IMR-90 (cell line): ENCODE measurements around the gene ZNF786. TPM values are rescaled to one million over a fixed set of nuclear protein-coding genes. Genes with fewer than 3 reads are reported as not detected.

Experiments
- ATAC-seq: fragments of 200-7000 bp; cut with Tn5 transposase; 2 replicates; pipeline ENCODE4 v1.9.1; 2020; ENCODE audit warnings: low read depth, mild to moderate bottlenecking, moderate library complexity
- BruUV-seq: library from RNA; stranded (reverse); fragments of 400-500 nt; replicated peaks from 2 replicates; lab custom pipeline; 2021; lab: Mats Ljungman, UMichigan
- CTCF ChIA-PET: fragments of 300-600 bp; formaldehyde crosslinking; extraction: SDS; loops from one replicate; lab custom pipeline; 2021; ENCODE audit warnings: antibody characterized with exemption; lab: Yijun Ruan, JAX
- POLR2A ChIA-PET: fragments of 300-600 bp; sonication (Branson Sonifier 250); formaldehyde crosslinking; loops from one replicate; lab custom pipeline; 2022; ENCODE audit warnings: antibody characterized with exemption; ENCODE audit not compliant: unreplicated experiment; lab: Charles Lee
- DNase-seq: peaks from one replicate; pipeline ENCODE4 v3.0.0; 2013
- H2AFZ ChIP-seq: replicated peaks from 2 replicates; pipeline ENCODE3; 2013; ENCODE audit warnings: low read length, mild to moderate bottlenecking; ENCODE audit not compliant: poor library complexity
- H2AK5ac ChIP-seq: 2 replicates; pipeline ENCODE4 v1.6.1; 2013; ENCODE audit warnings: low read depth, low read length, inconsistent platforms
- H2AK9ac ChIP-seq: replicated peaks from 2 replicates; pipeline ENCODE3; 2013; ENCODE audit warnings: mild to moderate bottlenecking, low read depth, low read length, moderate library complexity; ENCODE audit not compliant: poor library complexity
- H2BK120ac ChIP-seq: 2 replicates; pipeline ENCODE4 v1.6.1; 2013; ENCODE audit warnings: low read depth, low read length, inconsistent platforms
- H2BK15ac ChIP-seq: 3 replicates; pipeline ENCODE4 v1.6.1; 2013; ENCODE audit warnings: low read depth, low read length, inconsistent platforms
- H2BK20ac ChIP-seq: 2 replicates; pipeline ENCODE4 v1.6.1; 2013; ENCODE audit warnings: low read depth, mild to moderate bottlenecking, inconsistent platforms, low read length, moderate library complexity
- H2BK5ac ChIP-seq: 2 replicates; pipeline ENCODE4 v1.6.1; 2013; ENCODE audit warnings: mild to moderate bottlenecking, low read depth, low read length, inconsistent platforms; ENCODE audit not compliant: poor library complexity, severe bottlenecking
- H3K14ac ChIP-seq: replicated peaks from 2 replicates; pipeline ENCODE4 v1.6.1; 2013; ENCODE audit warnings: low read depth, low read length, inconsistent platforms
- H3K18ac ChIP-seq: 2 replicates; pipeline ENCODE4 v1.6.1; 2013; ENCODE audit warnings: low read depth, low read length, control low read depth
- H3K23ac ChIP-seq: 2 replicates; pipeline ENCODE4 v1.6.1; 2013; ENCODE audit warnings: low read depth, low read length, inconsistent platforms
- H3K27ac ChIP-seq: 2 replicates; pipeline ENCODE4 v1.5.1; 2013; ENCODE audit warnings: mild to moderate bottlenecking, control low read depth, low read length; ENCODE audit not compliant: insufficient read depth
- H3K27me3 ChIP-seq: 2 replicates; pipeline ENCODE4 v1.6.1; 2013; ENCODE audit warnings: low read length; ENCODE audit not compliant: control insufficient read depth, insufficient read depth
- H3K36me3 ChIP-seq: 2 replicates; pipeline ENCODE4 v1.6.1; 2013; ENCODE audit warnings: low read length, mixed read lengths; ENCODE audit not compliant: control insufficient read depth, insufficient read depth
- H3K4ac ChIP-seq: 2 replicates; pipeline ENCODE4 v1.6.1; 2013; ENCODE audit warnings: low read depth, low read length, inconsistent platforms
- H3K4me1 ChIP-seq: 2 replicates; pipeline ENCODE4 v1.6.1; 2013; ENCODE audit warnings: low read length, mixed read lengths; ENCODE audit not compliant: control insufficient read depth, insufficient read depth
- H3K4me2 ChIP-seq: 2 replicates; pipeline ENCODE4 v1.6.1; 2013; ENCODE audit warnings: low read depth, mild to moderate bottlenecking, control low read depth, low read length, moderate library complexity
- H3K4me3 ChIP-seq: 2 replicates; pipeline ENCODE4 v1.5.1; 2013; ENCODE audit warnings: low read depth, mild to moderate bottlenecking, control low read depth, low read length, moderate library complexity; ENCODE audit not compliant: insufficient read depth
- H3K56ac ChIP-seq: 2 replicates; pipeline ENCODE4 v1.6.1; 2013; ENCODE audit warnings: low read length, inconsistent platforms; ENCODE audit not compliant: insufficient read depth; ENCODE audit errors: extremely low read depth
- H3K79me1 ChIP-seq, 2 experiments: 2 replicates each; pipeline ENCODE4 v1.6.1; 2013; ENCODE audit warnings: low read length in 2 of 2, inconsistent platforms in 1 of 2, low read depth in 1 of 2
- H3K9ac ChIP-seq: 2 replicates; pipeline ENCODE4 v1.6.1; 2013; ENCODE audit warnings: low read depth, low read length, control low read depth
- H3K9me1 ChIP-seq: 2 replicates; pipeline ENCODE4 v1.6.1; 2013; ENCODE audit warnings: low read length, inconsistent platforms; ENCODE audit not compliant: insufficient read depth
- H3K9me3 ChIP-seq: 2 replicates; pipeline ENCODE4 v1.6.1; 2013; ENCODE audit warnings: low read length; ENCODE audit not compliant: control insufficient read depth, insufficient read depth
- H4K20me1 ChIP-seq: 2 replicates; pipeline ENCODE4 v1.6.1; 2013; ENCODE audit warnings: low read length, inconsistent platforms; ENCODE audit not compliant: insufficient read depth
- H4K5ac ChIP-seq: 2 replicates; pipeline ENCODE4 v1.6.1; 2013; ENCODE audit warnings: mild to moderate bottlenecking, low read depth, low read length, control low read depth
- H4K8ac ChIP-seq, 2 experiments: 2 replicates each; pipeline ENCODE4 v1.6.1; 2013; ENCODE audit warnings: low read depth in 2 of 2, low read length in 2 of 2, control low read depth in 1 of 2, inconsistent platforms in 1 of 2
- H4K91ac ChIP-seq: 2 replicates; pipeline ENCODE4 v1.6.1; 2013; ENCODE audit warnings: low read depth, low read length, inconsistent platforms; ENCODE audit not compliant: insufficient read depth
- CTCF ChIP-seq: conservative IDR thresholded peaks from 2 replicates; pipeline ENCODE4 v1.5.1; 2012; ENCODE audit warnings: mild to moderate bottlenecking, low read depth, low read length, improper control_type of control experiment
- FOS ChIP-seq: fragments of 150-350 bp; IDR thresholded peaks from 2 replicates; pipeline ENCODE4 v1.6.1; 2016; ENCODE audit warnings: low read depth, low read length
- MAFK ChIP-seq: IDR thresholded peaks from 2 replicates; pipeline ENCODE4 v1.6.1; 2012; ENCODE audit warnings: low read depth, low read length, improper control_type of control experiment
- NFE2L2 ChIP-seq: fragments of 150-350 bp; IDR thresholded peaks from 2 replicates; pipeline ENCODE4 v1.6.1; 2016; ENCODE audit warnings: low read depth, mild to moderate bottlenecking, low read length
- RAD21 ChIP-seq: IDR thresholded peaks from 2 replicates; pipeline ENCODE4 v1.6.1; 2012; ENCODE audit warnings: low read length, improper control_type of control experiment
- RCOR1 ChIP-seq: IDR thresholded peaks from 2 replicates; pipeline ENCODE4 v1.6.1; 2012; ENCODE audit warnings: mild to moderate bottlenecking, low read length, improper control_type of control experiment; ENCODE audit not compliant: insufficient replicate concordance
- RFX5 ChIP-seq: IDR thresholded peaks from 2 replicates; pipeline ENCODE4 v1.8.0; 2012; ENCODE audit warnings: low read depth, mild to moderate bottlenecking, low read length, moderate library complexity
- USF2 ChIP-seq: fragments of 150-350 bp; IDR thresholded peaks from 2 replicates; pipeline ENCODE4 v1.6.1; 2017; ENCODE audit warnings: mild to moderate bottlenecking, antibody characterized with exemption, low read length, low read depth
- WGBS, 2 experiments: methylation state at CpG; one replicate each; pipeline versions ENCODE4 v1.1.5 to v1.1.7; 2013; ENCODE audit warnings: missing lambda C conversion rate in 2 of 2; ENCODE audit not compliant: insufficient read length in 1 of 2; ENCODE audit errors: extremely low coverage in 2 of 2; 5-methylcytosine and 5-hydroxymethylcytosine counted together
- dilution Hi-C: fragments of 300-500 bp; cut with HindIII; formaldehyde crosslinking; loops from one replicate; pipeline ENCODE4 v1.14.3; 2018; ENCODE audit warnings: low sequenced_read_pairs; ENCODE audit not compliant: unreplicated experiment
- in situ Hi-C: fragments of 300-500 bp; cut with MboI; formaldehyde crosslinking; loops from 3 replicates; pipeline ENCODE4 v1.14.3; 2019; ENCODE audit warnings: low sequenced_read_pairs, inconsistent platforms, mixed read lengths
- intact Hi-C: fragments of 100-400 bp; cut with micrococcal nuclease; formaldehyde crosslinking; loops from 2 replicates; pipeline ENCODE4 v1.10.0; 2022
- polyA plus RNA-seq, 3 experiments: library from polyadenylated mRNA; depleted of rRNA; stranded (reverse); fragments of >200 nt; gene quantifications; 2 replicates each; pipeline ENCODE4 v1.2.3, GENCODE V29; 2012; ENCODE audit warnings: low replicate concordance in 1 of 3
- total RNA-seq: library from RNA; depleted of rRNA; stranded (reverse); fragments of >200 nt; gene quantifications from 2 replicates; pipeline ENCODE4 v1.2.3, GENCODE V29; 2012
- TF ChIP-seq, protein P1 (sequence below): fragments of 150-350 bp; IDR thresholded peaks from 2 replicates; pipeline ENCODE4 v1.6.1; 2016; ENCODE audit warnings: low read depth, mild to moderate bottlenecking, low read length, moderate library complexity, borderline replicate concordance

ZNF786 gene
- total and polyA plus RNA-seq, 2 of the 4 experiments (the other 2 are of a cell fraction), result 2.8 to 7.3 TPM

GRCh38 chr7:149027611-149028345, 62.7 kb downstream of the ZNF786 start:
- in situ Hi-C loops, result no loop called here
- H3K9ac ChIP-seq, result peak overlapping the region; percentile 70
- H2AFZ ChIP-seq, result peak overlapping the region; percentile 96
- no peaks in the 10 kb centered on the region for H3K4me1 ChIP-seq
- H2BK5ac ChIP-seq, result peak overlapping the region; percentile 53
- H2BK20ac ChIP-seq, result no peak overlapping the region
- no peaks in the 10 kb centered on the region for H3K9me3 ChIP-seq
- H3K27ac ChIP-seq, result peak overlapping the region; percentile 33
- no peak overlapping the region for H2BK120ac ChIP-seq
- DNase-seq (peak; percentile 41), ATAC-seq (no peak)
- no peak overlapping the region for H2BK15ac ChIP-seq
- H3K36me3 ChIP-seq, result 0 out of 2 replicates have a peak, but pooled peaks cover 1% of the 10 kb centered on the region
- H3K9me1 ChIP-seq, result peaks cover 3% of the 10 kb centered on the region; the same call in 1 of the 2 replicates
- H3K23ac ChIP-seq, result peak overlapping the region; percentile 88
- peak overlapping the region; percentile 0 to 50; a peak in 2 of 4 replicates for H4K8ac ChIP-seq
- peak overlapping the region; percentile 88 for H2AK9ac ChIP-seq
- H3K56ac ChIP-seq, result peak overlapping the region; percentile 56
- H4K91ac ChIP-seq, result peak overlapping the region; percentile 33; the same call in 1 of the 2 replicates
- H4K20me1 ChIP-seq, result no peaks in the 10 kb centered on the region
- H3K4me2 ChIP-seq, result peak overlapping the region; percentile 95
- dilution Hi-C loops, result no loop called here
- ChIA-PET CTCF (interaction anchor here (2.0 kb wide), 1 partner anchor 38 kb away, joined by 13 read pairs; no protein-coding TSS in a partner anchor), POLR2A (interaction anchor here (0.6 kb wide), 1 partner anchor 15 kb away, joined by 6 read pairs; no protein-coding TSS in a partner anchor)
- H3K79me1 ChIP-seq, result peaks cover 5 to 39% of the 10 kb centered on the region in 2 experiments
- peak overlapping the region; percentile 61 for H3K4me3 ChIP-seq
- TF ChIP-seq MAFK (no peak), USF2 (no peak), CTCF (no peak), FOS (no peak), RFX5 (no peak), RCOR1 (no peak), NFE2L2 (no peak), RAD21 (no peak)
- TF ChIP-seq, protein P1, sequence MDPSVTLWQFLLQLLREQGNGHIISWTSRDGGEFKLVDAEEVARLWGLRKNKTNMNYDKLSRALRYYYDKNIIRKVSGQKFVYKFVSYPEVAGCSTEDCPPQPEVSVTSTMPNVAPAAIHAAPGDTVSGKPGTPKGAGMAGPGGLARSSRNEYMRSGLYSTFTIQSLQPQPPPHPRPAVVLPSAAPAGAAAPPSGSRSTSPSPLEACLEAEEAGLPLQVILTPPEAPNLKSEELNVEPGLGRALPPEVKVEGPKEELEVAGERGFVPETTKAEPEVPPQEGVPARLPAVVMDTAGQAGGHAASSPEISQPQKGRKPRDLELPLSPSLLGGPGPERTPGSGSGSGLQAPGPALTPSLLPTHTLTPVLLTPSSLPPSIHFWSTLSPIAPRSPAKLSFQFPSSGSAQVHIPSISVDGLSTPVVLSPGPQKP, result no peak
- intact Hi-C loops, result loop anchor here (1.0 to 5.0 kb wide), 4 partner anchors 38 to 100 kb away; partner anchors contain the start of genes ZNF425 and ZNF786
- no peak overlapping the region for H4K5ac ChIP-seq
- H3K18ac ChIP-seq, result no peak overlapping the region
- H3K27me3 ChIP-seq, result no peaks in the 10 kb centered on the region
- peak overlapping the region; percentile 48 for H3K4ac ChIP-seq
- WGBS, 2 experiments, result 0% methylated on average over 32 of the region's 43 CpGs; no CpG with 5 or more reads in 1 of the 2 experiments
- H2AK5ac ChIP-seq, result 0 out of 2 replicates have a peak overlapping the region, but pooled peaks have one; percentile 2
- no TSS peak for BruUV-seq
- peak overlapping the region; percentile 26 for H3K14ac ChIP-seq
